Measurements from ENCODE around the gene IL10RB. TPM values are rescaled to one million over a fixed set of nuclear protein-coding genes. Genes with fewer than 3 reads are reported as not detected.

IL10RB gene
- total and polyA plus RNA-seq, 2 of the 8 experiments (the other 6 are each of a cell fraction or from before 2014, with no cell fraction given) = 2.7 to 3.2 TPM

GRCh38 chr21:33281096-33281652 is 15.0 kb downstream of the IL10RB start (continued):
- TF ChIP-seq SIRT6 (IDR thresholded peaks at IDR 0.05; ENCODE audit: low read length) (no peak), CHD1 (IDR thresholded peaks at IDR 0.05; ENCODE audit: low read depth, low read length) (no peak), EP300 (IDR thresholded peaks at IDR 0.05; ENCODE audit: borderline replicate concordance in 1 of 2, low read depth in 2 of 2, low read length in 2 of 2) (no peak), TCF12 (IDR thresholded peaks at IDR 0.05; ENCODE audit: low read depth, low read length) (no peak), ATF2 (IDR thresholded peaks at IDR 0.05; ENCODE audit: low read length) (no peak), HDAC2 (IDR thresholded peaks at IDR 0.05; ENCODE audit: borderline replicate concordance in 1 of 2, low read depth in 2 of 2, low read length in 2 of 2) (no peak), CTCF (IDR thresholded peaks at IDR 0.05; ENCODE audit: control extremely low read depth in 1 of 3, insufficient read depth in 1 of 3, low read depth in 1 of 3, low read length in 3 of 3) (no peak), ASH2L (IDR thresholded peaks at IDR 0.05; ENCODE audit: low read length) (no peak)

Data from H1 (cell line).